SK-N-SH (cell line): ENCODE results near the gene ARHGAP23. TPM values are rescaled to one million over a fixed set of nuclear protein-coding genes. Genes with fewer than 3 reads are reported as not detected.

Experiments used
- CTCF ChIA-PET: fragments of 300-600, 350-600 bp; formaldehyde crosslinking; extraction: SDS; loops from one replicate; lab custom pipeline; 2021; lab: Yijun Ruan, JAX
- POLR2A ChIA-PET: fragments of 350-600 bp; sonication (Branson Sonifier 250); formaldehyde crosslinking; extraction: SDS; loops from one replicate; lab custom pipeline; 2020; ENCODE audit warnings: antibody characterized with exemption, inconsistent platforms; lab: Yijun Ruan, JAX
- DNase-seq: peaks from one replicate; pipeline ENCODE4 v3.0.0; 2012
- H2AFZ ChIP-seq: fragments of 200-600 bp; sonication (generic); 2 replicates; pipeline ENCODE4 v1.8.1; 2016; ENCODE audit warnings: antibody characterized with exemption, mild to moderate bottlenecking, low read depth
- H3F3A ChIP-seq: fragments of 200-600 bp; sonication (generic); replicated peaks from 2 replicates; pipeline ENCODE3; 2016; ENCODE audit warnings: antibody characterized with exemption, mild to moderate bottlenecking; ENCODE audit not compliant: insufficient read depth
- H3K27ac ChIP-seq, 2 experiments: fragments of 200-500 bp in 1 of 2; fragments of 200-600 bp in 1 of 2; sonication (Bioruptor generic) in 1 of 2; sonication (generic), shearing (Covaris generic) in 1 of 2; 2 replicates each; pipeline versions ENCODE4 v1.5.1 to v1.6.1; 2014 to 2016; ENCODE audit warnings: low read depth in 2 of 2, inconsistent platforms in 1 of 2, low read length in 1 of 2, mild to moderate bottlenecking in 1 of 2, mixed read lengths in 1 of 2
- H3K27me3 ChIP-seq: fragments of 200-600 bp; sonication (generic), shearing (Covaris generic); 2 replicates; pipeline ENCODE4 v1.6.1; 2016; ENCODE audit warnings: mixed run types; ENCODE audit not compliant: insufficient read depth
- H3K36me3 ChIP-seq, 2 experiments: fragments of 200-500 bp in 1 of 2; fragments of 200-600 bp in 1 of 2; sonication (Bioruptor generic) in 1 of 2; sonication (generic) in 1 of 2; replicated peaks in 1 of 2; 2 replicates each; pipeline versions ENCODE3 to v1.5.1; 2014 to 2016; ENCODE audit warnings: low read length in 1 of 2, mild to moderate bottlenecking in 1 of 2; ENCODE audit not compliant: insufficient read depth in 2 of 2, control insufficient read depth in 1 of 2
- H3K4me1 ChIP-seq, 2 experiments: fragments of 200-500 bp in 1 of 2; fragments of 200-600 bp in 1 of 2; sonication (Bioruptor generic) in 1 of 2; sonication (generic), shearing (Covaris generic) in 1 of 2; 2 replicates each; pipeline versions ENCODE4 v1.5.1 to v1.6.1; 2014 to 2016; ENCODE audit warnings: low read depth in 1 of 2, low read length in 1 of 2, mixed run types in 1 of 2; ENCODE audit not compliant: insufficient read depth in 2 of 2, control insufficient read depth in 1 of 2
- H3K4me2 ChIP-seq: fragments of 200-600 bp; sonication (generic), shearing (Covaris generic); 2 replicates; pipeline ENCODE4 v1.6.1; 2017; ENCODE audit warnings: mixed run types
- H3K4me3 ChIP-seq, 2 experiments: fragments of 200-500 bp in 1 of 2; fragments of 200-600 bp in 1 of 2; sonication (Bioruptor generic) in 1 of 2; sonication (generic), shearing (Covaris generic) in 1 of 2; 2 replicates each; pipeline versions ENCODE4 v1.5.1 to v1.8.1; 2014 to 2016; ENCODE audit warnings: low read depth in 2 of 2, inconsistent platforms in 1 of 2, low read length in 1 of 2, mild to moderate bottlenecking in 1 of 2, mixed read lengths in 1 of 2, moderate library complexity in 1 of 2
- H3K79me2 ChIP-seq: fragments of 200-600 bp; sonication (generic); 2 replicates; pipeline ENCODE4 v1.8.1; 2017; ENCODE audit warnings: mild to moderate bottlenecking; ENCODE audit not compliant: insufficient read depth
- H3K9ac ChIP-seq: fragments of 200-600 bp; sonication (generic); 2 replicates; pipeline ENCODE4 v1.6.1; 2017; ENCODE audit warnings: mixed run types
- H3K9me2 ChIP-seq: fragments of 200-600 bp; sonication (generic); 2 replicates; pipeline ENCODE4 v1.6.1; 2017; ENCODE audit warnings: mixed run types
- H3K9me3 ChIP-seq: fragments of 200-600 bp; sonication (generic); 2 replicates; pipeline ENCODE4 v1.6.1; 2017; ENCODE audit warnings: mixed run types, mild to moderate bottlenecking, moderate library complexity
- H4K20me1 ChIP-seq: fragments of 200-600 bp; sonication (generic); 2 replicates; pipeline ENCODE4 v1.6.1; 2017; ENCODE audit warnings: mild to moderate bottlenecking, mixed run types; ENCODE audit not compliant: insufficient read depth
- CHD2 ChIP-seq: fragments of 150-350 bp; IDR thresholded peaks from 2 replicates; pipeline ENCODE4 v1.6.1; 2018; ENCODE audit warnings: low read length; ENCODE audit not compliant: partially characterized antibody
- ELF1 ChIP-seq: IDR thresholded peaks from 2 replicates; pipeline ENCODE4 v1.4.0; 2012
- EZH2phosphoT487 ChIP-seq: fragments of 200-600 bp; sonication (generic); IDR thresholded peaks from 2 replicates; pipeline ENCODE4 v1.6.1; 2017; ENCODE audit warnings: low read depth, mixed run types, mild to moderate bottlenecking, antibody characterized with exemption, moderate library complexity, borderline replicate concordance
- FOSL2 ChIP-seq: IDR thresholded peaks from 2 replicates; pipeline ENCODE4 v1.4.0; 2012; ENCODE audit warnings: low read depth, mild to moderate bottlenecking, moderate library complexity, borderline replicate concordance
- GATA2 ChIP-seq: sonication (generic); formaldehyde crosslinking; IDR thresholded peaks from 2 replicates; pipeline ENCODE4 v1.5.0; 2020; ENCODE audit warnings: mild to moderate bottlenecking, missing genetic modification reagents
- MEF2A ChIP-seq: IDR thresholded peaks from 2 replicates; pipeline ENCODE4 v1.4.0; 2012; ENCODE audit warnings: low read depth, borderline replicate concordance
- MXI1 ChIP-seq: IDR thresholded peaks from 2 replicates; pipeline ENCODE4 v1.6.1; 2012; ENCODE audit warnings: mild to moderate bottlenecking, low read depth, low read length, improper control_type of control experiment
- NFIC ChIP-seq: IDR thresholded peaks from 2 replicates; pipeline ENCODE4 v1.4.0; 2012; ENCODE audit warnings: borderline replicate concordance
- NRF1 ChIP-seq: IDR thresholded peaks from 2 replicates; pipeline ENCODE4 v1.6.1; 2012; ENCODE audit warnings: low read depth, mild to moderate bottlenecking, low read length
- RAD21 ChIP-seq: IDR thresholded peaks from 2 replicates; pipeline ENCODE4 v1.6.1; 2012; ENCODE audit warnings: mild to moderate bottlenecking, low read length
- RCOR1 ChIP-seq: fragments of 150-350 bp; IDR thresholded peaks from 2 replicates; pipeline ENCODE4 v1.6.1; 2017; ENCODE audit warnings: antibody characterized with exemption, low read length
- RXRA ChIP-seq: IDR thresholded peaks from 2 replicates; pipeline ENCODE4 v1.4.0; 2012; ENCODE audit warnings: low read depth, mild to moderate bottlenecking, borderline replicate concordance
- SIN3A ChIP-seq: IDR thresholded peaks from 2 replicates; pipeline ENCODE4 v1.6.1; 2012; ENCODE audit warnings: low read depth, mild to moderate bottlenecking, low read length, moderate library complexity, borderline replicate concordance
- SMC3 ChIP-seq: IDR thresholded peaks from 2 replicates; pipeline ENCODE4 v1.6.1; 2012; ENCODE audit warnings: low read depth, low read length, improper control_type of control experiment
- TCF12 ChIP-seq: IDR thresholded peaks from 2 replicates; pipeline ENCODE4 v1.4.0; 2012
- YY1 ChIP-seq: IDR thresholded peaks from 2 replicates; pipeline ENCODE4 v1.4.0; 2012; ENCODE audit warnings: low read depth, mild to moderate bottlenecking
- ZBTB33 ChIP-seq: IDR thresholded peaks from 2 replicates; pipeline ENCODE4 v1.4.0; 2012; ENCODE audit warnings: low read depth, borderline replicate concordance
- WGBS: methylation state at CpG from one replicate; pipeline ENCODE4 v1.1.6; 2017; ENCODE audit warnings: low lambda C conversion rate; 5-methylcytosine and 5-hydroxymethylcytosine counted together
- polyA plus RNA-seq, 3 experiments: library from polyadenylated mRNA; depleted of rRNA; stranded (reverse); fragments of >200 nt; gene quantifications; 2 replicates each; pipeline ENCODE4 v1.2.3, GENCODE V29; 2012
- TF ChIP-seq, protein P1 (sequence below): fragments of 200-600 bp; sonication (generic); IDR thresholded peaks from 2 replicates; pipeline ENCODE4 v1.6.1; 2017; ENCODE audit warnings: antibody characterized with exemption, mild to moderate bottlenecking, moderate library complexity
- TF ChIP-seq, protein P2 (sequence below): IDR thresholded peaks from 2 replicates; pipeline ENCODE4 v1.4.0; 2012; ENCODE audit warnings: low read depth
- TF ChIP-seq, protein P3 (sequence below): fragments of 150-350 bp; IDR thresholded peaks from 2 replicates; pipeline ENCODE4 v1.6.1; 2016; ENCODE audit warnings: mild to moderate bottlenecking, low read depth, low read length

ARHGAP23 gene
- polyA plus RNA-seq, 1 of the 3 experiments (the other 2 are of a cell fraction), result 19.2 TPM

DNA sequence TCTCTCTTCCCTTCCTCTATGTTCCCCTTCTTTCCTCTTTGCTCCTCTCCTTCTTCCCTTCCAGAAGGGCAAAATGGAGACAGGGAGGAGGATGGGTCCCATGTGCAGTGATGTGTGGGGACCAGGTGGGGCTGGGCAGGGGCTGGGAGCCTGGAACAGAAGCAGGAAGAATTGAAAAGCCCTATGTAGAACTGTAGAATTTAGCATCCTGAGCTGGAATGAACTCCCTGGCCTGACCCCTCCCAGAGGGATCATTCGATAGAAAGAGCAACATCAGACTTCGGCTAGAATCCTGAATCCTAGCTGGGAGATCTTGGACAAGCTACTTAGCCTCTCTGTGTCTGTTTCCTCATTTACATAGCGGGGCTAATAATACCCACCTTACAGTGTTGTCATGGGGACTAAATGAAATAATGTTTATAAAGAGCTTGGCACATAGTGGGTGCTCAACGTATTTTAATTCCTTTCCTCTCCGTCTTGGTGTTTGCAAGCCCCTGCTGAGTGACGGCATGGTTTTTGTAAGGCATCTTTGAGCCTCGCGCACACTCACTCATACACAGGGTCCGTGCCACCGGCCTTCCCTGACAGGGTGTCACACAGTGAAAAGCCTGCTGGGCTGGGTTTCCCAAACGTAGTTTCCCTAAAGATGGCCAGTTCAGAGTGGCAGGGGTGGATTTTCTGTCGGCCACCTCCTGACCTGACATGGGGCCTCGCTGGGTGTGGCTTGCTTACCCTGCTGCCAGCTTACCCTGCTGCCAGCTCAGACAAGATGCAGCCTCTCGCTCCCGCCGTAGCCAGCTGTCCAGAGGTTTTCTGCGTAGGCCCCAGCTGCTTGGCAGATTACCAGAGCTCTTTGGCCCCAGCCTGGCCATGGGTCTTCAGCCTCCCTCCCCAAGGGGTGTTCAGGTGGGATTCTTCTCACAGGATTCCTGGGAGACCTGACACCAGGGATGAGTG lies 6.1 kb upstream of the ARHGAP23 start:
- TF ChIP-seq EZH2phosphoT487 (no peak), RXRA (no peak), NRF1 (no peak), FOSL2 (no peak), RCOR1 (no peak), RAD21 (no peak), GATA2 (CRISPR knock-in tag) (no peak)
- H3K9me2 ChIP-seq, result no peaks in the 10 kb centered on the region
- 87% methylated on average over 11 of the region's 17 CpGs for WGBS
- no peaks in the 10 kb centered on the region for H3K9me3 ChIP-seq
- 0 out of 2 replicates have a peak overlapping the region, but pooled peaks have one; percentile 37 for H3K4me2 ChIP-seq
- H3K9ac ChIP-seq, result no peak overlapping the region
- ChIA-PET POLR2A (no interaction called here), CTCF (interaction anchor here (0.7 to 16.7 kb wide), 14 partner anchors 9 to 267 kb away, joined by 3 to 423 read pairs (median 4); partner anchors contain the start of genes GPR179 and SOCS7)
- no peaks in the 10 kb centered on the region for H3K36me3 ChIP-seq
- no peaks in the 10 kb centered on the region for H3K27me3 ChIP-seq
- no peak for DNase-seq
- H3K27ac ChIP-seq, result no peak overlapping the region
- no peak overlapping the region for H3K4me3 ChIP-seq
- H3F3A ChIP-seq, result peaks cover 4% of the 10 kb centered on the region
- no peaks in the 10 kb centered on the region for H4K20me1 ChIP-seq
- H2AFZ ChIP-seq, result no peak overlapping the region
- H3K4me1 ChIP-seq, result peaks cover 22 to 51% of the 10 kb centered on the region in 2 experiments; a peak in 2 of 4 replicates
- peaks cover 12% of the 10 kb centered on the region for H3K79me2 ChIP-seq

DNA sequence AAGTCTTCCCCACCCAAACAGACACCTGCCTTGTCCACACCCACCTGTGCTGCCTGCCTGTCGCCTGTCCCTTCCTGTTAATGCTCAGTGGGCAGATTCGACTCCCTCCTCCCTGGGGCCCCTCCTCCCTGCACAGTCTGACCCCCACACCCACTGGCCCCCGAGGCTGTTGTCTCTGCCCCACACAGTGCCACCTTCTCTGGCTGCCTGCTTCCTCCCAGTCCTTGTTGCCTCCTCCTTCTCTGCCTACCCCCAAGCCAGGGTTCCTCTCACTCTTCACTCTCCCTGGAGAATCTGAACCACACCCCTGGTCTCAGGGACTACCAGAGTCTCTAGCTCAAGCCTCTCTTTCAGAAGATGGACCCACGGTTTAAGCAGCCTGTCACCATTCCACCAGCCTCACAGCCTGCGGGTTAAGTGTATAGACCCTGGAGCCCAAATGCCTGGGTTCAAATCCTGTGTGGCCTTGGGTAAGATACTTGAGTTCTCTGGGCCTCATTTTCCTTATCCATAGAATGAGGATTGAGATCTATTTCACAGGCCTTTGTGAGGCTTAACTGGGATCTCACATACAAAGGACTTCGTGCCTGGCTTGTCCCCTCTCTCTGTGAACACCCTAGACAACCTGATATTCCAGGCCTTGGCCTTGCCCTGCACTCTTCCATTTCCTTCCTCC lies 3.8 kb upstream of the ARHGAP23 start:
- H3K36me3 ChIP-seq, result no peaks in the 10 kb centered on the region
- peaks cover 30% of the 10 kb centered on the region for H3K79me2 ChIP-seq
- H3K4me3 ChIP-seq, result no peak overlapping the region
- 75% methylated on average over 6 of the region's 6 CpGs for WGBS
- H3K27me3 ChIP-seq, result no peaks in the 10 kb centered on the region
- no peak overlapping the region for H3K4me2 ChIP-seq
- CTCF ChIA-PET, result interaction anchor here (0.6 to 16.7 kb wide), 22 partner anchors 8 to 245 kb away, joined by 3 to 423 read pairs (median 4); partner anchors contain the start of genes GPR179 and SOCS7
- peaks cover 4% of the 10 kb centered on the region for H4K20me1 ChIP-seq
- no peak for TF ChIP-seq ELF1
- no peak for TF ChIP-seq CHD2
- TF ChIP-seq MXI1, result no peak
- TF ChIP-seq NFIC, result no peak
- TF ChIP-seq ZBTB33, result no peak
- TF ChIP-seq MEF2A, result no peak
- TF ChIP-seq, protein P1, sequence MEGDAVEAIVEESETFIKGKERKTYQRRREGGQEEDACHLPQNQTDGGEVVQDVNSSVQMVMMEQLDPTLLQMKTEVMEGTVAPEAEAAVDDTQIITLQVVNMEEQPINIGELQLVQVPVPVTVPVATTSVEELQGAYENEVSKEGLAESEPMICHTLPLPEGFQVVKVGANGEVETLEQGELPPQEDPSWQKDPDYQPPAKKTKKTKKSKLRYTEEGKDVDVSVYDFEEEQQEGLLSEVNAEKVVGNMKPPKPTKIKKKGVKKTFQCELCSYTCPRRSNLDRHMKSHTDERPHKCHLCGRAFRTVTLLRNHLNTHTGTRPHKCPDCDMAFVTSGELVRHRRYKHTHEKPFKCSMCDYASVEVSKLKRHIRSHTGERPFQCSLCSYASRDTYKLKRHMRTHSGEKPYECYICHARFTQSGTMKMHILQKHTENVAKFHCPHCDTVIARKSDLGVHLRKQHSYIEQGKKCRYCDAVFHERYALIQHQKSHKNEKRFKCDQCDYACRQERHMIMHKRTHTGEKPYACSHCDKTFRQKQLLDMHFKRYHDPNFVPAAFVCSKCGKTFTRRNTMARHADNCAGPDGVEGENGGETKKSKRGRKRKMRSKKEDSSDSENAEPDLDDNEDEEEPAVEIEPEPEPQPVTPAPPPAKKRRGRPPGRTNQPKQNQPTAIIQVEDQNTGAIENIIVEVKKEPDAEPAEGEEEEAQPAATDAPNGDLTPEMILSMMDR, result no peak
- no peak for TF ChIP-seq RAD21
- no peak for TF ChIP-seq YY1
- TF ChIP-seq, protein P2, sequence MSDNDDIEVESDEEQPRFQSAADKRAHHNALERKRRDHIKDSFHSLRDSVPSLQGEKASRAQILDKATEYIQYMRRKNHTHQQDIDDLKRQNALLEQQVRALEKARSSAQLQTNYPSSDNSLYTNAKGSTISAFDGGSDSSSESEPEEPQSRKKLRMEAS, result no peak
- TF ChIP-seq RCOR1, result no peak
- TF ChIP-seq, protein P3, sequence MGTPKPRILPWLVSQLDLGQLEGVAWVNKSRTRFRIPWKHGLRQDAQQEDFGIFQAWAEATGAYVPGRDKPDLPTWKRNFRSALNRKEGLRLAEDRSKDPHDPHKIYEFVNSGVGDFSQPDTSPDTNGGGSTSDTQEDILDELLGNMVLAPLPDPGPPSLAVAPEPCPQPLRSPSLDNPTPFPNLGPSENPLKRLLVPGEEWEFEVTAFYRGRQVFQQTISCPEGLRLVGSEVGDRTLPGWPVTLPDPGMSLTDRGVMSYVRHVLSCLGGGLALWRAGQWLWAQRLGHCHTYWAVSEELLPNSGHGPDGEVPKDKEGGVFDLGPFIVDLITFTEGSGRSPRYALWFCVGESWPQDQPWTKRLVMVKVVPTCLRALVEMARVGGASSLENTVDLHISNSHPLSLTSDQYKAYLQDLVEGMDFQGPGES, result no peak
- TF ChIP-seq SIN3A, result no peak
- TF ChIP-seq TCF12, result no peak
- TF ChIP-seq FOSL2, result no peak
- TF ChIP-seq RXRA, result no peak
- TF ChIP-seq NRF1, result no peak
- TF ChIP-seq SMC3, result no peak
- peaks cover 22 to 43% of the 10 kb centered on the region in 2 experiments; a peak in 2 of 4 replicates for H3K4me1 ChIP-seq
- peaks cover 4% of the 10 kb centered on the region for H3F3A ChIP-seq
- no peaks in the 10 kb centered on the region for H3K9me3 ChIP-seq
- H2AFZ ChIP-seq, result no peak overlapping the region
- H3K9ac ChIP-seq, result no peak overlapping the region
- no peak for DNase-seq
- POLR2A ChIA-PET, result interaction anchor here (0.9 kb wide), 1 partner anchor 23 kb away, joined by 3 read pairs; no protein-coding TSS in a partner anchor
- H3K27ac ChIP-seq, result no peak overlapping the region
- H3K9me2 ChIP-seq, result no peaks in the 10 kb centered on the region
